GM12878 (cell line): ENCODE data around the gene NPHP3. TPM values are rescaled to one million over a fixed set of nuclear protein-coding genes. Genes with fewer than 3 reads are reported as not detected.
A peak's percentile ranks its signal among the peaks of the same experiment; 100 is the strongest.

Experiments used
- CHD4 ChIP-seq: fragments of 200-600 bp; sonication (generic); IDR thresholded peaks from 2 replicates; pipeline ENCODE4 v1.6.1; 2016; ENCODE audit warnings: mild to moderate bottlenecking
- CREB1 ChIP-seq: IDR thresholded peaks from 2 replicates; pipeline ENCODE4 v1.6.1; 2012; ENCODE audit warnings: low read depth, mild to moderate bottlenecking, inconsistent platforms
- FOXK2 ChIP-seq: fragments of 450-650 bp; IDR thresholded peaks from 2 replicates; pipeline ENCODE4 v1.6.1; 2017; ENCODE audit warnings: mild to moderate bottlenecking, moderate library complexity
- GATAD2B ChIP-seq: fragments of 450-650 bp; conservative IDR thresholded peaks from 2 replicates; pipeline ENCODE4 v1.6.1; 2017; ENCODE audit warnings: low read depth, mild to moderate bottlenecking, moderate library complexity
- MTA3 ChIP-seq: IDR thresholded peaks from 2 replicates; pipeline ENCODE4 v1.6.1; 2012; ENCODE audit warnings: low read length, inconsistent platforms, borderline replicate concordance
- POLR2AphosphoS5 ChIP-seq: IDR thresholded peaks from 2 replicates; pipeline ENCODE4 v1.6.1; 2011; ENCODE audit warnings: mild to moderate bottlenecking, low read length, inconsistent platforms
- SIN3A ChIP-seq: IDR thresholded peaks from 2 replicates; pipeline ENCODE4 v1.6.1; 2012; ENCODE audit warnings: low read depth, low read length, improper control_type of control experiment
- SMARCA5 ChIP-seq: fragments of 450-650 bp; IDR thresholded peaks from 2 replicates; pipeline ENCODE4 v1.6.1; 2017; ENCODE audit warnings: mild to moderate bottlenecking
- polyA plus RNA-seq, 11 experiments: library from polyadenylated mRNA; depleted of rRNA in 4 of 11; unstranded in 6 of 11; stranded (reverse) in 5 of 11; fragments of >200 nt; fragmentation: Nextera tagmentation in 4 of 11; fragmentation: Illumina TruSeq in 1 of 11; extraction: Ambion mirVana in 4 of 11; extraction: Trizol in 1 of 11; gene quantifications; 1 replicate in 1 of 11; 2 replicates in 10 of 11; pipeline versions ENCODE4 v1.2.1 to v1.2.3, GENCODE V29; 2011 to 2016; ENCODE audit warnings: inconsistent platforms in 2 of 11, missing spikeins in 2 of 11, low read depth in 1 of 11
- total RNA-seq, 4 experiments: library from RNA; depleted of rRNA in 3 of 4; stranded (reverse); fragments of >200 nt in 3 of 4; fragmentation: Illumina TruSeq in 1 of 4; extraction: Trizol in 1 of 4; gene quantifications; 2 replicates each; pipeline versions ENCODE4 v1.2.1 to v1.2.3, GENCODE V29; 2013 to 2021
- TF ChIP-seq, protein P1 (sequence below): fragments of 450-650 bp; IDR thresholded peaks from 2 replicates; pipeline ENCODE4 v1.6.1; 2017; ENCODE audit warnings: mild to moderate bottlenecking, moderate library complexity
- TF ChIP-seq, protein P2 (sequence below): IDR thresholded peaks from 2 replicates; pipeline ENCODE4 v1.6.1; 2012; ENCODE audit warnings: mild to moderate bottlenecking, low read depth, low read length
- TF ChIP-seq, protein P3 (sequence below): IDR thresholded peaks from 2 replicates; pipeline ENCODE4 v1.6.1; 2011; ENCODE audit warnings: mild to moderate bottlenecking, low read depth, low read length, moderate library complexity; ENCODE audit not compliant: insufficient replicate concordance
- TF ChIP-seq, protein P4 (sequence below): fragments of 450-650 bp; IDR thresholded peaks from 2 replicates; pipeline ENCODE4 v1.6.1; 2017; ENCODE audit warnings: antibody characterized with exemption, mild to moderate bottlenecking, moderate library complexity
- TF ChIP-seq, protein P5 (sequence below): fragments of 450-650 bp; formaldehyde crosslinking; IDR thresholded peaks from 2 replicates; pipeline ENCODE4 v1.4.0; 2022; ENCODE audit warnings: mild to moderate bottlenecking, moderate library complexity

The NPHP3 gene
- total and polyA plus RNA-seq, 10 of the 15 experiments (the other 5 are each of a cell fraction or from before 2014, with no cell fraction given): 0.84 to 11.7 (median 2.9) TPM

DNA sequence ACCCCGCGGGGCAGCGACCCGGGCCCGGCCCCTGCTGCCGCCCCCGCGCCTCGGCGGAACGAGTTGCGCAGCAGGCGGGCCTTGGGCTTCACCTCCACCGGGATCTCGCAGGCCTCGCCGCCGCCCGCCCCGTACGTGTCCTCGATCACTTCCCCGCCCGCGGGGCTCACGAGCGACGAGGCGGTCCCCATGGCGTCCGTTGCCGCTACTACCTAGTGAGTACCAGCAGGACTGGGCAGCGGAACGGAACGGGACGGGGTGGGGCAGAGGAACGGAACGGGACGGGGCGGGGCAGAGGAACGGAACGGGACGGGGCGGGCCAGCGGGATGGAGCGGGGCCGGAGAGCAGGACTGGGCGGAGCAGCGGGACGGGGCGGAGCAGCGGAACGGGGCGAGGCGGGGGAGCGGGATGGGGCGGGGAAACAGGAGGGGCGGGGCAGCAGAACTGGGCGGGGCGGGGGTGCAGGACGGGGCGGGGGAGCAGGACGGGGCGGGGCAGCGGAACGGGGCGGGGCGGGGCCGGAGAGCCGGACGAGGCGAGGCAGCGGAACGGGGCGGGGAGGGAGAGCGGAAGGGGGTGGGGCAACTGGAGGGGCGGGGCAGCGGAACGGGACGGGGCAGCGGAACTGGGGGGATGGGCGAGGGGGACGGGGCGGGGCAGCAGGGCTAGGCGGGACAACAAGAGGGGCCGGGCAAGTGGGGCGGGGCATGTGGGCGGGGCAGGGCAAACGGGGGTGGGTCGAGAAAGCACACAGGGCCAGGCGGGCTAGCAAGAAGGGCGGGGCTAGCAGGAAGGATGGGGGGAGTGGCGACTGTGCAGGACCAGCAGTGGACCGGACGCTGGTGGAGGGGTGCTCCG, at the start of gene NPHP3 (continued):
- TF ChIP-seq, protein P1, sequence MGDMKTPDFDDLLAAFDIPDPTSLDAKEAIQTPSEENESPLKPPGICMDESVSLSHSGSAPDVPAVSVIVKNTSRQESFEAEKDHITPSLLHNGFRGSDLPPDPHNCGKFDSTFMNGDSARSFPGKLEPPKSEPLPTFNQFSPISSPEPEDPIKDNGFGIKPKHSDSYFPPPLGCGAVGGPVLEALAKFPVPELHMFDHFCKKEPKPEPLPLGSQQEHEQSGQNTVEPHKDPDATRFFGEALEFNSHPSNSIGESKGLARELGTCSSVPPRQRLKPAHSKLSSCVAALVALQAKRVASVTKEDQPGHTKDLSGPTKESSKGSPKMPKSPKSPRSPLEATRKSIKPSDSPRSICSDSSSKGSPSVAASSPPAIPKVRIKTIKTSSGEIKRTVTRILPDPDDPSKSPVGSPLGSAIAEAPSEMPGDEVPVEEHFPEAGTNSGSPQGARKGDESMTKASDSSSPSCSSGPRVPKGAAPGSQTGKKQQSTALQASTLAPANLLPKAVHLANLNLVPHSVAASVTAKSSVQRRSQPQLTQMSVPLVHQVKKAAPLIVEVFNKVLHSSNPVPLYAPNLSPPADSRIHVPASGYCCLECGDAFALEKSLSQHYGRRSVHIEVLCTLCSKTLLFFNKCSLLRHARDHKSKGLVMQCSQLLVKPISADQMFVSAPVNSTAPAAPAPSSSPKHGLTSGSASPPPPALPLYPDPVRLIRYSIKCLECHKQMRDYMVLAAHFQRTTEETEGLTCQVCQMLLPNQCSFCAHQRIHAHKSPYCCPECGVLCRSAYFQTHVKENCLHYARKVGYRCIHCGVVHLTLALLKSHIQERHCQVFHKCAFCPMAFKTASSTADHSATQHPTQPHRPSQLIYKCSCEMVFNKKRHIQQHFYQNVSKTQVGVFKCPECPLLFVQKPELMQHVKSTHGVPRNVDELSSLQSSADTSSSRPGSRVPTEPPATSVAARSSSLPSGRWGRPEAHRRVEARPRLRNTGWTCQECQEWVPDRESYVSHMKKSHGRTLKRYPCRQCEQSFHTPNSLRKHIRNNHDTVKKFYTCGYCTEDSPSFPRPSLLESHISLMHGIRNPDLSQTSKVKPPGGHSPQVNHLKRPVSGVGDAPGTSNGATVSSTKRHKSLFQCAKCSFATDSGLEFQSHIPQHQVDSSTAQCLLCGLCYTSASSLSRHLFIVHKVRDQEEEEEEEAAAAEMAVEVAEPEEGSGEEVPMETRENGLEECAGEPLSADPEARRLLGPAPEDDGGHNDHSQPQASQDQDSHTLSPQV: no peak
- TF ChIP-seq SIN3A: no peak
- TF ChIP-seq, protein P2, sequence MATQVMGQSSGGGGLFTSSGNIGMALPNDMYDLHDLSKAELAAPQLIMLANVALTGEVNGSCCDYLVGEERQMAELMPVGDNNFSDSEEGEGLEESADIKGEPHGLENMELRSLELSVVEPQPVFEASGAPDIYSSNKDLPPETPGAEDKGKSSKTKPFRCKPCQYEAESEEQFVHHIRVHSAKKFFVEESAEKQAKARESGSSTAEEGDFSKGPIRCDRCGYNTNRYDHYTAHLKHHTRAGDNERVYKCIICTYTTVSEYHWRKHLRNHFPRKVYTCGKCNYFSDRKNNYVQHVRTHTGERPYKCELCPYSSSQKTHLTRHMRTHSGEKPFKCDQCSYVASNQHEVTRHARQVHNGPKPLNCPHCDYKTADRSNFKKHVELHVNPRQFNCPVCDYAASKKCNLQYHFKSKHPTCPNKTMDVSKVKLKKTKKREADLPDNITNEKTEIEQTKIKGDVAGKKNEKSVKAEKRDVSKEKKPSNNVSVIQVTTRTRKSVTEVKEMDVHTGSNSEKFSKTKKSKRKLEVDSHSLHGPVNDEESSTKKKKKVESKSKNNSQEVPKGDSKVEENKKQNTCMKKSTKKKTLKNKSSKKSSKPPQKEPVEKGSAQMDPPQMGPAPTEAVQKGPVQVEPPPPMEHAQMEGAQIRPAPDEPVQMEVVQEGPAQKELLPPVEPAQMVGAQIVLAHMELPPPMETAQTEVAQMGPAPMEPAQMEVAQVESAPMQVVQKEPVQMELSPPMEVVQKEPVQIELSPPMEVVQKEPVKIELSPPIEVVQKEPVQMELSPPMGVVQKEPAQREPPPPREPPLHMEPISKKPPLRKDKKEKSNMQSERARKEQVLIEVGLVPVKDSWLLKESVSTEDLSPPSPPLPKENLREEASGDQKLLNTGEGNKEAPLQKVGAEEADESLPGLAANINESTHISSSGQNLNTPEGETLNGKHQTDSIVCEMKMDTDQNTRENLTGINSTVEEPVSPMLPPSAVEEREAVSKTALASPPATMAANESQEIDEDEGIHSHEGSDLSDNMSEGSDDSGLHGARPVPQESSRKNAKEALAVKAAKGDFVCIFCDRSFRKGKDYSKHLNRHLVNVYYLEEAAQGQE: no peak
- TF ChIP-seq FOXK2: no peak
- peak; percentile 27; the same call in 1 of the 2 replicates for TF ChIP-seq SMARCA5
- TF ChIP-seq, protein P3, sequence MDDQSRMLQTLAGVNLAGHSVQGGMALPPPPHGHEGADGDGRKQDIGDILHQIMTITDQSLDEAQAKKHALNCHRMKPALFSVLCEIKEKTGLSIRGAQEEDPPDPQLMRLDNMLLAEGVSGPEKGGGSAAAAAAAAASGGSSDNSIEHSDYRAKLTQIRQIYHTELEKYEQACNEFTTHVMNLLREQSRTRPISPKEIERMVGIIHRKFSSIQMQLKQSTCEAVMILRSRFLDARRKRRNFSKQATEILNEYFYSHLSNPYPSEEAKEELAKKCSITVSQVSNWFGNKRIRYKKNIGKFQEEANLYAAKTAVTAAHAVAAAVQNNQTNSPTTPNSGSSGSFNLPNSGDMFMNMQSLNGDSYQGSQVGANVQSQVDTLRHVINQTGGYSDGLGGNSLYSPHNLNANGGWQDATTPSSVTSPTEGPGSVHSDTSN: no peak
- no peak for TF ChIP-seq MTA3
- no peak for TF ChIP-seq CREB1
- peak; percentile 80 for TF ChIP-seq GATAD2B
- TF ChIP-seq, protein P4, sequence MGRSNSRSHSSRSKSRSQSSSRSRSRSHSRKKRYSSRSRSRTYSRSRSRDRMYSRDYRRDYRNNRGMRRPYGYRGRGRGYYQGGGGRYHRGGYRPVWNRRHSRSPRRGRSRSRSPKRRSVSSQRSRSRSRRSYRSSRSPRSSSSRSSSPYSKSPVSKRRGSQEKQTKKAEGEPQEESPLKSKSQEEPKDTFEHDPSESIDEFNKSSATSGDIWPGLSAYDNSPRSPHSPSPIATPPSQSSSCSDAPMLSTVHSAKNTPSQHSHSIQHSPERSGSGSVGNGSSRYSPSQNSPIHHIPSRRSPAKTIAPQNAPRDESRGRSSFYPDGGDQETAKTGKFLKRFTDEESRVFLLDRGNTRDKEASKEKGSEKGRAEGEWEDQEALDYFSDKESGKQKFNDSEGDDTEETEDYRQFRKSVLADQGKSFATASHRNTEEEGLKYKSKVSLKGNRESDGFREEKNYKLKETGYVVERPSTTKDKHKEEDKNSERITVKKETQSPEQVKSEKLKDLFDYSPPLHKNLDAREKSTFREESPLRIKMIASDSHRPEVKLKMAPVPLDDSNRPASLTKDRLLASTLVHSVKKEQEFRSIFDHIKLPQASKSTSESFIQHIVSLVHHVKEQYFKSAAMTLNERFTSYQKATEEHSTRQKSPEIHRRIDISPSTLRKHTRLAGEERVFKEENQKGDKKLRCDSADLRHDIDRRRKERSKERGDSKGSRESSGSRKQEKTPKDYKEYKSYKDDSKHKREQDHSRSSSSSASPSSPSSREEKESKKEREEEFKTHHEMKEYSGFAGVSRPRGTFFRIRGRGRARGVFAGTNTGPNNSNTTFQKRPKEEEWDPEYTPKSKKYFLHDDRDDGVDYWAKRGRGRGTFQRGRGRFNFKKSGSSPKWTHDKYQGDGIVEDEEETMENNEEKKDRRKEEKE: 0 out of 2 replicates have a peak, but pooled peaks have one; percentile 50
- TF ChIP-seq, protein P5, sequence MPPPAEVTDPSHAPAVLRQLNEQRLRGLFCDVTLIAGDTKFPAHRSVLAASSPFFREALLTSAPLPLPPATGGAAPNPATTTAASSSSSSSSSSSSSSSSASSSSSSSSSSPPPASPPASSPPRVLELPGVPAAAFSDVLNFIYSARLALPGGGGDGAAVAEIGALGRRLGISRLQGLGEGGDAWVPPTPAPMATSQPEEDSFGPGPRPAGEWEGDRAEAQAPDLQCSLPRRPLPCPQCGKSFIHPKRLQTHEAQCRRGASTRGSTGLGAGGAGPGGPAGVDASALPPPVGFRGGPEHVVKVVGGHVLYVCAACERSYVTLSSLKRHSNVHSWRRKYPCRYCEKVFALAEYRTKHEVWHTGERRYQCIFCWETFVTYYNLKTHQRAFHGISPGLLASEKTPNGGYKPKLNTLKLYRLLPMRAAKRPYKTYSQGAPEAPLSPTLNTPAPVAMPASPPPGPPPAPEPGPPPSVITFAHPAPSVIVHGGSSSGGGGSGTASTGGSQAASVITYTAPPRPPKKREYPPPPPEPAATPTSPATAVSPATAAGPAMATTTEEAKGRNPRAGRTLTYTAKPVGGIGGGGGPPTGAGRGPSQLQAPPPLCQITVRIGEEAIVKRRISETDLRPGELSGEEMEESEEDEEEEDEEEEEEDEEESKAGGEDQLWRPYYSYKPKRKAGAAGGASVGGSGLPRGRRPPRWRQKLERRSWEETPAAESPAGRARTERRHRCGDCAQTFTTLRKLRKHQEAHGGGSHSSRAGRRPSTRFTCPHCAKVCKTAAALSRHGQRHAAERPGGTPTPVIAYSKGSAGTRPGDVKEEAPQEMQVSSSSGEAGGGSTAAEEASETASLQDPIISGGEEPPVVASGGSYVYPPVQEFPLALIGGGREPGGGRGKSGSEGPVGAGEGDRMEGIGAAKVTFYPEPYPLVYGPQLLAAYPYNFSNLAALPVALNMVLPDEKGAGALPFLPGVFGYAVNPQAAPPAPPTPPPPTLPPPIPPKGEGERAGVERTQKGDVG (CRISPR knock-in tag): no peak
- TF ChIP-seq POLR2AphosphoS5: peak; percentile 41; the same call in 1 of the 2 replicates
- TF ChIP-seq CHD4: no peak
